Effector memory CD4-positive, alpha-beta T cell (primary cell): Measurements from ENCODE around the gene TP53TG5.

Experiments
- DNase-seq, 3 donors: peaks; one replicate each; pipeline ENCODE4 v3.0.0-alpha.2; 2020
- H3K27ac ChIP-seq: 2 replicates; pipeline ENCODE4 v1.7.0; 2013; ENCODE audit warnings: mild to moderate bottlenecking, low read length, moderate library complexity; ENCODE audit not compliant: insufficient read depth, poor library complexity, severe bottlenecking
- H3K27me3 ChIP-seq: replicated peaks from 2 replicates; pipeline ENCODE4 v1.7.0; 2013; ENCODE audit warnings: mild to moderate bottlenecking, low read length; ENCODE audit not compliant: insufficient read depth, control insufficient read depth, poor library complexity, severe bottlenecking
- H3K36me3 ChIP-seq: 2 replicates; pipeline ENCODE4 v1.7.0; 2013; ENCODE audit warnings: mild to moderate bottlenecking, low read length, moderate library complexity; ENCODE audit not compliant: control insufficient read depth, insufficient read depth
- H3K4me1 ChIP-seq: 2 replicates; pipeline ENCODE4 v1.7.0; 2013; ENCODE audit warnings: low read length, mild to moderate bottlenecking; ENCODE audit not compliant: control insufficient read depth, insufficient read depth, poor library complexity, severe bottlenecking
- H3K4me3 ChIP-seq: 2 replicates; pipeline ENCODE4 v1.7.0; 2013; ENCODE audit warnings: low read length, low read depth, mild to moderate bottlenecking; ENCODE audit not compliant: insufficient read depth, poor library complexity, severe bottlenecking
- H3K9me3 ChIP-seq: 2 replicates; pipeline ENCODE4 v1.7.0; 2013; ENCODE audit warnings: mild to moderate bottlenecking, low read length, moderate library complexity; ENCODE audit not compliant: control insufficient read depth
- total RNA-seq, 3 donors: gene quantifications; one replicate each; lab custom pipeline; 2026; lab: John Stamatoyannopoulos, UW

The TP53TG5 gene
- 0.17 to 0.58 (median 0.26) reads per million in 3 donors for total RNA-seq

- peaks cover 2% of the 10 kb centered on the region for H3K36me3 ChIP-seq
- no peaks in the 10 kb centered on the region for H3K27me3 ChIP-seq
- no peak within 1 kb of the TSS for H3K27ac ChIP-seq
- no peaks in the 10 kb centered on the region for H3K9me3 ChIP-seq
- no peak for DNase-seq
- peaks cover 6% of the 10 kb centered on the region for H3K4me1 ChIP-seq
- no peak within 1 kb of the TSS for H3K4me3 ChIP-seq
Measured at GRCh38 chr20:45378191-45378590, at the start of gene TP53TG5. Gene TP53TG5, minus strand, starts transcription at chr20:45378325. Its CDS starts 89 bp downstream, at chr20:45378236.

DNA sequence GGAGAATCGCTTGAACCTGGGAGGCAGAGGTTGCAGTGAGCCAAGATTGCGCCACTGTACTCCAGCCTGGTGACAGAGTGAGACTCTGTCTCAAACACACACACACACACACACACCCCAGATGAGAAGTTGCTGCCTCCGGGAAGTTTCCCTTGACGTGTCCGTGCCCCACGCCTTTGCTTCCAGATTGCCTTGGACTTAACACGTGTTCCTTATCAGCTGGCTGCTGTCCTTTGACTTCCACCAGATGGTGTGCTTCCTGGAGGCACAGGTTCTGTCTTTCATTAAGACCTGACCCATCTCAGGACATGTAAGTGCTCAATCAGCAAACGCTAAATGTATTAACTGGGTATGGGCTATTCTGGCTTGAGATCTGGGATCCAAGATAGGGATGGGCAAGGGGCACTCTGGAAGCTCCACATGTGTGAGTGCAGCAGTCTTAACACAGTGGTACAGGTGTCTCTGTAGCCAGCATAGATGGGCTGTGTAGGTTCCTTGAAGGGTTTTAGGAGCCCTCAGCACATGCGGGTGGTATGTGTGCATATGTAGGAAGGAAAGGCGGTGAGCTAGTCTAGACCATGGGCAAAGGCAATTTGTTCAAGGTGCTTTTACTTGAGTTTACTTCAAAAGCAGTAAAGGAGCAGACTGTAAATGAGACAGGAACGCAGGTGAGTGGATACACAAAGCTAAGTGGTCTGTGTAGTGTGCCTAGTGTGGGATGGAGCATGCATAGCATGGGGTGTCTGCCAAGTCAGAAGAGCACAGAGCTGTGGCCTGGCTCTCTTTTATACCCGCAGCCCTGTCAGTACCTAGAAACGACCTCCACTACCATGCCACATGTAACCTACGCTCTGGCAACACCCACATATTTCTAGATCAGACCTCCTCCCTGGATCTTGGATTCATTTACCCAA lies 49.4 kb upstream of the TP53TG5 start:
- H3K9me3 ChIP-seq: no peaks in the 10 kb centered on the region
- DNase-seq: no peak
- H3K36me3 ChIP-seq: peaks cover 27% of the 10 kb centered on the region
- H3K4me3 ChIP-seq: no peak overlapping the region
- H3K27me3 ChIP-seq: no peaks in the 10 kb centered on the region
- no peaks in the 10 kb centered on the region for H3K4me1 ChIP-seq
- no peak overlapping the region for H3K27ac ChIP-seq

GRCh38 chr20:45426320-45427016 lies 48.3 kb upstream of the TP53TG5 start:
- DNase-seq: no peak
- Histone ChIP-seq H3K4me1 (no peaks in the 10 kb centered on the region), H3K4me3 (no peak overlapping the region), H3K36me3 (peaks cover 34% of the 10 kb centered on the region), H3K9me3 (no peaks in the 10 kb centered on the region), H3K27ac (no peak overlapping the region), H3K27me3 (no peaks in the 10 kb centered on the region)

DNA sequence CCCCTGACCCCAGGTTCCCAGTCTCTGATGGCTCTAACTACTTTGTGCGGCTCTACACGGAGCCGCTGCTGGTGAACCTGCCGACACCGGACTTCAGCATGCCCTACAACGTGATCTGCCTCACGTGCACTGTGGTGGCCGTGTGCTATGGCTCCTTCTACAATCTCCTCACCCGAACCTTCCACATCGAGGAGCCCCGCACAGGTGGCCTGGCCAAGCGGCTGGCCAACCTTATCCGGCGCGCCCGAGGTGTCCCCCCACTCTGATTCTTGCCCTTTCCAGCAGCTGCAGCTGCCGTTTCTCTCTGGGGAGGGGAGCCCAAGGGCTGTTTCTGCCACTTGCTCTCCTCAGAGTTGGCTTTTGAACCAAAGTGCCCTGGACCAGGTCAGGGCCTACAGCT lies 47.4 kb upstream of the TP53TG5 start:
- Histone ChIP-seq H3K4me3 (no peak overlapping the region), H3K27me3 (no peaks in the 10 kb centered on the region), H3K27ac (no peak overlapping the region), H3K36me3 (peaks cover 43% of the 10 kb centered on the region), H3K4me1 (no peaks in the 10 kb centered on the region), H3K9me3 (no peaks in the 10 kb centered on the region)
- no peak for DNase-seq

DNA sequence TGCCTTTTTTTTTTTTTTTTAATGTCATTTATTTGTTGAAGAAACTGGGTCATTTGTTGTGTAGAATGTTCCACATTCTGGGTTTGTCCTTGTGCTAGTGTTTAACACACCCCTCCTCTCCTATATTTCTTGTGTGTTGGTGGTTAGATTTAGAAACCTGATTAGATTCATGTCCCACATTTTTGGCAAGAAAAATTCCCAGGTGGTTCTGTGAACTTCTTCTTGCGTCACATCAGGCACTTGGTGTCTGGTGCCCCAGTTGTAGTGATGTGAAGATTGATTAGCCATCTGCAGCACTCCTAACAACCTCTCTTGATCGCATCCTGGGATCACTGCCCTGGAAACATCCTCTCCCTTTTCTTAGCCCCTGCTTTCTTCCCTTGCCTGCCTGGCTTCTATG lies 45.6 kb upstream of the TP53TG5 start:
- Histone ChIP-seq H3K36me3 (peaks cover 62% of the 10 kb centered on the region), H3K4me1 (no peaks in the 10 kb centered on the region), H3K4me3 (no peak overlapping the region), H3K27ac (no peak overlapping the region), H3K27me3 (no peaks in the 10 kb centered on the region), H3K9me3 (no peaks in the 10 kb centered on the region)
- DNase-seq: no peak

DNA sequence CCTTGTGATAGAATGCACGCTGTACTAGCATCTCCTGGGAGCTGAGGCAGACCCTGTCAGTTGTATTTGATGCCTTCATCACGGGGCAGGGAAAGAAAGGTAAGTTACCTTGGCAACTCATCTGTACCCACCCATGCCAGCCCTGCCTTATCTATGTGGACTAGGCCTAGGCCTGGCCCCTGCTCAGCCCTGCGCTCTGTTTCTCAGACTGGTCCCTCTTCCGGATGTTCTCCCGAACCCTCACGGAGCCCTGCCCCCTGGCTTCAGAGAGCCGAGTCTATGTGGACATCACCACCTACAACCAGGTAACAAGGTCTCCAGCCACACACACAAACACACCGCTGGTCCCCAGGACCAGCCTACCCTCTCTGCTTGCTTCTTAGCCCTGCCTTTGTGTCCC lies 42.0 kb upstream of the TP53TG5 start:
- Histone ChIP-seq H3K36me3 (peaks cover 58% of the 10 kb centered on the region), H3K27ac (no peak overlapping the region), H3K4me3 (no peak overlapping the region)

GRCh38 chr20:45419188-45420091 lies 41.3 kb upstream of the TP53TG5 start:
- no peak overlapping the region for H3K27ac ChIP-seq

More for the DNA sequence above, 42.0 kb upstream of the TP53TG5 start:
- Histone ChIP-seq H3K9me3 (no peaks in the 10 kb centered on the region), H3K4me1 (peaks cover 9% of the 10 kb centered on the region), H3K27me3 (no peaks in the 10 kb centered on the region)
- DNase-seq: no peak

GRCh38 chr20:45416917-45417316 lies 38.8 kb upstream of the TP53TG5 start:
- H3K27me3 ChIP-seq: no peaks in the 10 kb centered on the region
- H3K27ac ChIP-seq: peak overlapping the region; percentile 88
- peaks cover 34% of the 10 kb centered on the region for H3K36me3 ChIP-seq
- no peaks in the 10 kb centered on the region for H3K9me3 ChIP-seq
- peaks cover 9% of the 10 kb centered on the region for H3K4me1 ChIP-seq
- DNase-seq: no peak
- H3K4me3 ChIP-seq: peak overlapping the region; percentile 83

More at GRCh38 chr20:45419188-45420091, 41.3 kb upstream of the TP53TG5 start:
- no peak overlapping the region for H3K4me3 ChIP-seq
- H3K27me3 ChIP-seq: no peaks in the 10 kb centered on the region
- peaks cover 53% of the 10 kb centered on the region for H3K36me3 ChIP-seq
- DNase-seq: no peak
- H3K9me3 ChIP-seq: no peaks in the 10 kb centered on the region
- H3K4me1 ChIP-seq: peaks cover 9% of the 10 kb centered on the region

DNA sequence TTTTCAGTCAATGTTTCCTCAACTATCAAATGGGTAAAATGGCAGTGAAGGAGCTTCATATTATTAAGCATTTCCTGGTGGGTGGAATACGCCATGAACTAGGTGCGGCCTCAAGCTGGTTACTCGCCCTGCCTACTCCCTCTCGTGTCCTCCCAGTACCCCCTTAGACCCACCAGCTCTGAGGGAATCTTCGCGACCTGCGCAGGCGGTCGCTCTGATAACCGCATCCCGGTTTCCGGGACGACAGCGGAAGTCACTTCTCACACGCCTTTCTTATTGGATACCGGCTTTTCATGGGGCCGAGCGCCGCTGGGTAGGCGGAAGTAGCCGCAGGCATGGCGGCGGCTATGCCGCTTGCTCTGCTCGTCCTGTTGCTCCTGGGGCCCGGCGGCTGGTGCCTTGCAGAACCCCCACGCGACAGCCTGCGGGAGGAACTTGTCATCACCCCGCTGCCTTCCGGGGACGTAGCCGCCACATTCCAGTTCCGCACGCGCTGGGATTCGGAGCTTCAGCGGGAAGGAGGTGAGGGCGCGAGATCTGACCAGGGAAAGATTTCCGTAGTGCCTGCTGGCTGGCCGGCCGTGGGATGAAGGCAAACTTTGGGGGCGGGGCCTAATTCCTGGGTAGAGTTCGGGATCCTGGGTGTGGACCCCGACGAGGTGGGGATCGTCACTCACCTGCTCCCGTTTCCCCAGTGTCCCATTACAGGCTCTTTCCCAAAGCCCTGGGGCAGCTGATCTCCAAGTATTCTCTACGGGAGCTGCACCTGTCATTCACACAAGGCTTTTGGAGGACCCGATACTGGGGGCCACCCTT lies 37.9 kb upstream of the TP53TG5 start, which contains the start of gene PIGT:
TSS of gene PIGT (plus strand) at position 320 of the 816 bp plus-strand sequence. CDS start at position 336, 16 bp downstream.
- Histone ChIP-seq H3K4me3 (peak within 1 kb of the TSS; percentile 83), H3K27ac (peak within 1 kb of the TSS; percentile 88), H3K27me3 (no peaks in the 10 kb centered on the region), H3K9me3 (no peaks in the 10 kb centered on the region), H3K4me1 (peaks cover 9% of the 10 kb centered on the region), H3K36me3 (peaks cover 28% of the 10 kb centered on the region)
- DNase-seq: peak; percentile 87 to 90 (median 90)
